Right ventricle myocardium superior (tissue), 1 donor: ENCODE data around the gene TIFAB. TPM values are rescaled to one million over a fixed set of nuclear protein-coding genes. Genes with fewer than 3 reads are reported as not detected.

ENCODE experiments used
- ATAC-seq: fragments of 200-7000 bp; cut with Tn5 transposase; one replicate; pipeline ENCODE4 v1.9.1; 2020; ENCODE audit warnings: mild to moderate bottlenecking; ENCODE audit not compliant: poor library complexity
- DNase-seq: peaks from one replicate; pipeline ENCODE4 v3.0.0-alpha.2; 2020
- intact Hi-C: fragments of 100-400 bp; cut with DNase I; formaldehyde crosslinking; loops from one replicate; pipeline ENCODE4 v1.11.2; 2022
- total RNA-seq: library from RNA; stranded (reverse); fragmentation: NEBNext Ultra II Directional; extraction: Animal tissue kit (Norgen Biotek cat#: 25700); gene quantifications from one replicate; pipeline ENCODE4 v1.2.1, GENCODE V29; 2021
- donor health status: DM: no; HTN: yes; CAD: no; lungs with severe emphysema.

TIFAB gene
- total RNA-seq, 1 donor from 2014 or later: not detected

GRCh38 chr5:135448071-135448739, 3.9 kb downstream of the TIFAB start:
- intact Hi-C loops: no loop called here
- no peak for DNase-seq
- ATAC-seq: no peak

- no peak for ATAC-seq
- DNase-seq: no peak
- intact Hi-C loops: no loop called here
These were observed 4.7 kb downstream of the TIFAB start, which contains the start of gene DCANP1 for GRCh38 chr5:135447298-135447929. DCANP1 (minus strand) TSS chr5:135447348; CDS start chr5:135447108, 240 bp downstream.

- ATAC-seq: no peak
- intact Hi-C loops: no loop called here
- DNase-seq: no peak
These were observed 5.5 kb downstream of the TIFAB start for GRCh38 chr5:135446615-135447014.

GRCh38 chr5:135446206-135446605, 5.9 kb downstream of the TIFAB start:
- DNase-seq (no peak), ATAC-seq (no peak)
- intact Hi-C loops: no loop called here

- DNase-seq (no peak), ATAC-seq (no peak)
- intact Hi-C loops: no loop called here
These were observed 6.7 kb downstream of the TIFAB start for GRCh38 chr5:135445306-135445985.

- intact Hi-C loops: no loop called here
- no peak for DNase-seq
- ATAC-seq: no peak
These were observed 7.3 kb downstream of the TIFAB start for GRCh38 chr5:135444881-135445280.

GRCh38 chr5:135444360-135444759, 7.8 kb downstream of the TIFAB start:
- no peak for ATAC-seq
- DNase-seq: no peak
- intact Hi-C loops: no loop called here

- intact Hi-C loops: no loop called here
- no peak for DNase-seq
- no peak for ATAC-seq
These were observed 8.8 kb downstream of the TIFAB start for GRCh38 chr5:135443161-135443960.

GRCh38 chr5:135442431-135443160, 9.6 kb downstream of the TIFAB start:
- no peak for DNase-seq
- ATAC-seq: no peak

GRCh38 chr5:135441919-135442318, 10.2 kb downstream of the TIFAB start:
- DNase-seq (no peak), ATAC-seq (no peak)
- intact Hi-C loops: no loop called here

More at GRCh38 chr5:135442431-135443160, 9.6 kb downstream of the TIFAB start:
- intact Hi-C loops: no loop called here

GRCh38 chr5:135441350-135441831, 10.8 kb downstream of the TIFAB start:
- ATAC-seq (no peak), DNase-seq (no peak)
- intact Hi-C loops: no loop called here

- no peak for DNase-seq
- ATAC-seq: no peak
- intact Hi-C loops: no loop called here
These were observed 11.2 kb downstream of the TIFAB start for GRCh38 chr5:135440916-135441315.

- intact Hi-C loops: no loop called here
- ATAC-seq (no peak), DNase-seq (no peak)
These were observed 12.6 kb downstream of the TIFAB start for GRCh38 chr5:135439231-135440205.

GRCh38 chr5:135438636-135439221, 13.4 kb downstream of the TIFAB start:
- ATAC-seq: no peak
- intact Hi-C loops: no loop called here
- no peak for DNase-seq

- DNase-seq (peak; percentile 61), ATAC-seq (peak; percentile 63)
- intact Hi-C loops: no loop called here
These were observed 14.2 kb downstream of the TIFAB start for GRCh38 chr5:135437796-135438560.

GRCh38 chr5:135437422-135437795, 14.7 kb downstream of the TIFAB start:
- peak; percentile 28 for ATAC-seq
- intact Hi-C loops: no loop called here
- DNase-seq: no peak
